ENCODE data around the gene C16orf96. TPM values are rescaled to one million over a fixed set of nuclear protein-coding genes. Genes with fewer than 3 reads are reported as not detected.

The C16orf96 gene
- total and polyA plus RNA-seq, 8 donors, result 0.17 to 0.45 (median 0.33) TPM

DNA sequence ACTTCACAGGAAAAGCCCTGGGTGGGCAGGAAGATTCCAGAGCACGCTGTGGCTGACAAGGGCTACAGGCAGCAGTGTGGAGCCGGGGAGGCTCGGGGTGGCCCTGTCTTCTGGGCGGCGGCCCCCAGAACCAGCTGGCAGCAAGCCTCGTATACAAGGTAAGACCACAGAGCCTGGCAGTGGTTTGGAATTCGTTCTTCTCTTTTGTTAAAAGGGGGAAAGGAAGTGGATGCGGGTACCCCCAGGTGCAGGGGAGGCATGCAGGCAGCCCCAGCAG, 52.5 kb downstream of the C16orf96 start:
- no peak for ATAC-seq
- TF ChIP-seq, protein P1, sequence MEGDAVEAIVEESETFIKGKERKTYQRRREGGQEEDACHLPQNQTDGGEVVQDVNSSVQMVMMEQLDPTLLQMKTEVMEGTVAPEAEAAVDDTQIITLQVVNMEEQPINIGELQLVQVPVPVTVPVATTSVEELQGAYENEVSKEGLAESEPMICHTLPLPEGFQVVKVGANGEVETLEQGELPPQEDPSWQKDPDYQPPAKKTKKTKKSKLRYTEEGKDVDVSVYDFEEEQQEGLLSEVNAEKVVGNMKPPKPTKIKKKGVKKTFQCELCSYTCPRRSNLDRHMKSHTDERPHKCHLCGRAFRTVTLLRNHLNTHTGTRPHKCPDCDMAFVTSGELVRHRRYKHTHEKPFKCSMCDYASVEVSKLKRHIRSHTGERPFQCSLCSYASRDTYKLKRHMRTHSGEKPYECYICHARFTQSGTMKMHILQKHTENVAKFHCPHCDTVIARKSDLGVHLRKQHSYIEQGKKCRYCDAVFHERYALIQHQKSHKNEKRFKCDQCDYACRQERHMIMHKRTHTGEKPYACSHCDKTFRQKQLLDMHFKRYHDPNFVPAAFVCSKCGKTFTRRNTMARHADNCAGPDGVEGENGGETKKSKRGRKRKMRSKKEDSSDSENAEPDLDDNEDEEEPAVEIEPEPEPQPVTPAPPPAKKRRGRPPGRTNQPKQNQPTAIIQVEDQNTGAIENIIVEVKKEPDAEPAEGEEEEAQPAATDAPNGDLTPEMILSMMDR (IDR thresholded peaks at IDR 0.05), result no peak
- intact Hi-C loops (cut with DNase I), result no loop called here
- DNase-seq, result no peak
- Histone ChIP-seq H3K4me1 (peaks cover 19 to 27% of the 10 kb centered on the region in 2 donors), H3K4me3 (no peak overlapping the region), H3K27ac (no peak overlapping the region), H3K9me3 (no peaks in the 10 kb centered on the region), H3K36me3 (peaks cover 0 to 36% of the 10 kb centered on the region in 2 donors), H3K27me3 (no peaks in the 10 kb centered on the region)

GRCh38 chr16:4609200-4610010, 53.3 kb downstream of the C16orf96 start:
- no peak for DNase-seq
- Histone ChIP-seq H3K4me3 (no peak overlapping the region), H3K9me3 (no peaks in the 10 kb centered on the region), H3K4me1 (peaks cover 20 to 32% of the 10 kb centered on the region in 2 donors), H3K27ac (no peak overlapping the region), H3K36me3 (peaks cover 0 to 36% of the 10 kb centered on the region in 2 donors), H3K27me3 (no peaks in the 10 kb centered on the region)
- intact Hi-C loops (cut with DNase I), result no loop called here
- TF ChIP-seq, protein P1 (IDR thresholded peaks at IDR 0.05), result no peak
- ATAC-seq, result no peak

- no peaks in the 10 kb centered on the region for H3K9me3 ChIP-seq
- peaks cover 24 to 37% of the 10 kb centered on the region in 2 donors for H3K4me1 ChIP-seq
- H3K27ac ChIP-seq, result no peak overlapping the region
- peaks cover 0 to 36% of the 10 kb centered on the region in 2 donors for H3K36me3 ChIP-seq
- TF ChIP-seq, protein P1 (IDR thresholded peaks at IDR 0.05), result no peak
- ATAC-seq (no peak), DNase-seq (no peak)
- H3K4me3 ChIP-seq, result no peak overlapping the region
- no peaks in the 10 kb centered on the region for H3K27me3 ChIP-seq
- intact Hi-C loops (cut with DNase I), result no loop called here
Measured at GRCh38 chr16:4610011-4611005, 54.2 kb downstream of the C16orf96 start.

GRCh38 chr16:4611337-4612021, 55.3 kb downstream of the C16orf96 start:
- Histone ChIP-seq H3K27ac (no peak overlapping the region), H3K27me3 (no peaks in the 10 kb centered on the region), H3K4me1 (peaks cover 28 to 44% of the 10 kb centered on the region in 2 donors), H3K36me3 (peaks cover 0 to 36% of the 10 kb centered on the region in 2 donors), H3K4me3 (no peak overlapping the region), H3K9me3 (no peaks in the 10 kb centered on the region)
- intact Hi-C loops (cut with DNase I), result no loop called here
- TF ChIP-seq, protein P1 (IDR thresholded peaks at IDR 0.05), result no peak
- DNase-seq, result peak in 1 of 4 donors; percentile 80
- ATAC-seq, result no peak

Measured in left lung (tissue), 10 donors.